Ovary (tissue), 3 donors: Measurements from ENCODE around the gene SEZ6.
A peak's percentile ranks its signal among the peaks of the same experiment; 100 is the strongest.

Source experiments
- POLR2A ChIP-seq: fragments of 450-650 bp; IDR thresholded peaks from one replicate; pipeline ENCODE4 v1.6.1; 2017; ENCODE audit warnings: antibody characterized with exemption, mild to moderate bottlenecking, moderate library complexity
- TF ChIP-seq, protein P1 (sequence below), 3 donors: fragments of 450-650 bp in 2 of 3; fragments of 200-600 bp in 1 of 3; IDR thresholded peaks; one replicate each; pipeline versions ENCODE4 v1.5.1 to v1.8.0; 2016 to 2022; ENCODE audit warnings: antibody characterized with exemption in 3 of 3, mild to moderate bottlenecking in 1 of 3
- donor health status: DM: no; HTN: no; CAD: no.

- TF ChIP-seq, protein P1, sequence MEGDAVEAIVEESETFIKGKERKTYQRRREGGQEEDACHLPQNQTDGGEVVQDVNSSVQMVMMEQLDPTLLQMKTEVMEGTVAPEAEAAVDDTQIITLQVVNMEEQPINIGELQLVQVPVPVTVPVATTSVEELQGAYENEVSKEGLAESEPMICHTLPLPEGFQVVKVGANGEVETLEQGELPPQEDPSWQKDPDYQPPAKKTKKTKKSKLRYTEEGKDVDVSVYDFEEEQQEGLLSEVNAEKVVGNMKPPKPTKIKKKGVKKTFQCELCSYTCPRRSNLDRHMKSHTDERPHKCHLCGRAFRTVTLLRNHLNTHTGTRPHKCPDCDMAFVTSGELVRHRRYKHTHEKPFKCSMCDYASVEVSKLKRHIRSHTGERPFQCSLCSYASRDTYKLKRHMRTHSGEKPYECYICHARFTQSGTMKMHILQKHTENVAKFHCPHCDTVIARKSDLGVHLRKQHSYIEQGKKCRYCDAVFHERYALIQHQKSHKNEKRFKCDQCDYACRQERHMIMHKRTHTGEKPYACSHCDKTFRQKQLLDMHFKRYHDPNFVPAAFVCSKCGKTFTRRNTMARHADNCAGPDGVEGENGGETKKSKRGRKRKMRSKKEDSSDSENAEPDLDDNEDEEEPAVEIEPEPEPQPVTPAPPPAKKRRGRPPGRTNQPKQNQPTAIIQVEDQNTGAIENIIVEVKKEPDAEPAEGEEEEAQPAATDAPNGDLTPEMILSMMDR (IDR thresholded peaks at IDR 0.05) = peak in 1 of 3 donors; percentile 13
- TF ChIP-seq POLR2A = no peak
Observed at GRCh38 chr17:29005936-29006511, at the start of gene SEZ6.
